IPS-20b (cell line): ENCODE measurements around the gene NINJ2.

Experiments used
- H3K27ac ChIP-seq: one replicate; pipeline ENCODE4 v1.5.1; 2013; ENCODE audit warnings: low read length
- H3K27me3 ChIP-seq: 2 replicates; pipeline ENCODE4 v1.6.1; 2013; ENCODE audit warnings: mild to moderate bottlenecking, low read length, inconsistent platforms; ENCODE audit not compliant: insufficient read depth
- H3K36me3 ChIP-seq: 2 replicates; pipeline ENCODE4 v1.6.1; 2013; ENCODE audit warnings: low read depth, mild to moderate bottlenecking, inconsistent platforms, low read length, moderate library complexity; ENCODE audit not compliant: insufficient read depth
- H3K4me1 ChIP-seq: 2 replicates; pipeline ENCODE4 v1.6.1; 2013; ENCODE audit warnings: mild to moderate bottlenecking, control low read depth, inconsistent platforms, low read length, moderate library complexity; ENCODE audit not compliant: insufficient read depth
- H3K4me3 ChIP-seq: 2 replicates; pipeline ENCODE4 v1.5.1; 2013; ENCODE audit warnings: mild to moderate bottlenecking, low read length, inconsistent platforms
- H3K9ac ChIP-seq: 2 replicates; pipeline ENCODE4 v1.6.1; 2013; ENCODE audit warnings: low read depth, mild to moderate bottlenecking, inconsistent platforms, low read length, moderate library complexity
- H3K9me3 ChIP-seq: 2 replicates; pipeline ENCODE4 v1.6.1; 2013; ENCODE audit warnings: mild to moderate bottlenecking, low read depth, low read length, inconsistent platforms; ENCODE audit not compliant: insufficient read depth

NINJ2 gene

GRCh38 chr12:546920-547845 lies 116.1 kb downstream of the NINJ2 start:
- Histone ChIP-seq H3K27ac (no peak overlapping the region), H3K36me3 (no peaks in the 10 kb centered on the region), H3K4me3 (peak overlapping the region; percentile 69; the same call in 1 of the 2 replicates), H3K4me1 (peaks cover 4% of the 10 kb centered on the region; the same call in 1 of the 2 replicates), H3K27me3 (peaks cover 12% of the 10 kb centered on the region; the same call in 1 of the 2 replicates), H3K9ac (no peak overlapping the region; the same call in 1 of the 2 replicates), H3K9me3 (no peaks in the 10 kb centered on the region)

- H3K4me3 ChIP-seq: peak overlapping the region; percentile 69; the same call in 1 of the 2 replicates
- H3K9me3 ChIP-seq: no peaks in the 10 kb centered on the region
- H3K27me3 ChIP-seq: peaks cover 12% of the 10 kb centered on the region; the same call in 1 of the 2 replicates
- no peak overlapping the region; the same call in 1 of the 2 replicates for H3K9ac ChIP-seq
- H3K36me3 ChIP-seq: no peaks in the 10 kb centered on the region
- H3K27ac ChIP-seq: no peak overlapping the region
- H3K4me1 ChIP-seq: peaks cover 9% of the 10 kb centered on the region; the same call in 1 of the 2 replicates
Measured at GRCh38 chr12:546265-546919, 116.9 kb downstream of the NINJ2 start.

GRCh38 chr12:545835-546234 lies 117.4 kb downstream of the NINJ2 start:
- Histone ChIP-seq H3K4me1 (peaks cover 11% of the 10 kb centered on the region; the same call in 1 of the 2 replicates), H3K9ac (no peak overlapping the region), H3K9me3 (no peaks in the 10 kb centered on the region), H3K4me3 (no peak overlapping the region), H3K27me3 (peaks cover 12% of the 10 kb centered on the region; the same call in 1 of the 2 replicates), H3K27ac (no peak overlapping the region), H3K36me3 (no peaks in the 10 kb centered on the region)

GRCh38 chr12:544941-545635 lies 118.2 kb downstream of the NINJ2 start:
- no peaks in the 10 kb centered on the region for H3K36me3 ChIP-seq
- H3K4me3 ChIP-seq: no peak overlapping the region
- H3K9ac ChIP-seq: no peak overlapping the region
- H3K4me1 ChIP-seq: peaks cover 11% of the 10 kb centered on the region; the same call in 1 of the 2 replicates
- H3K27me3 ChIP-seq: peaks cover 12% of the 10 kb centered on the region; the same call in 1 of the 2 replicates
- H3K9me3 ChIP-seq: no peaks in the 10 kb centered on the region
- H3K27ac ChIP-seq: no peak overlapping the region

GRCh38 chr12:544142-544541 lies 119.1 kb downstream of the NINJ2 start:
- H3K27me3 ChIP-seq: peaks cover 12% of the 10 kb centered on the region; the same call in 1 of the 2 replicates
- H3K36me3 ChIP-seq: no peaks in the 10 kb centered on the region
- no peak overlapping the region for H3K4me3 ChIP-seq
- no peak overlapping the region for H3K9ac ChIP-seq
- H3K9me3 ChIP-seq: no peaks in the 10 kb centered on the region
- H3K4me1 ChIP-seq: peaks cover 11% of the 10 kb centered on the region; the same call in 1 of the 2 replicates
- no peak overlapping the region for H3K27ac ChIP-seq

GRCh38 chr12:543114-543451 lies 120.2 kb downstream of the NINJ2 start:
- Histone ChIP-seq H3K4me1 (peaks cover 11% of the 10 kb centered on the region; the same call in 1 of the 2 replicates), H3K9ac (no peak overlapping the region), H3K27ac (no peak overlapping the region), H3K27me3 (peaks cover 12% of the 10 kb centered on the region; the same call in 1 of the 2 replicates), H3K4me3 (no peak overlapping the region), H3K9me3 (no peaks in the 10 kb centered on the region), H3K36me3 (no peaks in the 10 kb centered on the region)

- Histone ChIP-seq H3K36me3 (no peaks in the 10 kb centered on the region), H3K27ac (no peak overlapping the region), H3K4me3 (no peak overlapping the region), H3K4me1 (peaks cover 11% of the 10 kb centered on the region; the same call in 1 of the 2 replicates), H3K9ac (no peak overlapping the region), H3K27me3 (peaks cover 12% of the 10 kb centered on the region; the same call in 1 of the 2 replicates), H3K9me3 (no peaks in the 10 kb centered on the region)
Measured at GRCh38 chr12:542395-543113, 120.7 kb downstream of the NINJ2 start.

- peaks cover 11% of the 10 kb centered on the region; the same call in 1 of the 2 replicates for H3K27me3 ChIP-seq
- H3K27ac ChIP-seq: no peak overlapping the region
- H3K4me1 ChIP-seq: peaks cover 14% of the 10 kb centered on the region; the same call in 1 of the 2 replicates
- H3K9me3 ChIP-seq: no peaks in the 10 kb centered on the region
- H3K36me3 ChIP-seq: no peaks in the 10 kb centered on the region
- H3K9ac ChIP-seq: no peak overlapping the region
- no peak overlapping the region for H3K4me3 ChIP-seq
Measured at GRCh38 chr12:541676-542324, 121.4 kb downstream of the NINJ2 start.

GRCh38 chr12:539540-540310 lies 123.5 kb downstream of the NINJ2 start:
- Histone ChIP-seq H3K27ac (no peak overlapping the region), H3K4me1 (peaks cover 14% of the 10 kb centered on the region; the same call in 1 of the 2 replicates), H3K36me3 (no peaks in the 10 kb centered on the region), H3K4me3 (no peak overlapping the region), H3K9ac (no peak overlapping the region), H3K9me3 (no peaks in the 10 kb centered on the region), H3K27me3 (no peaks in the 10 kb centered on the region)
